HCT116 (cell line): ENCODE data around the gene BFSP2. TPM values are rescaled to one million over a fixed set of nuclear protein-coding genes. Genes with fewer than 3 reads are reported as not detected.
A peak's percentile ranks its signal among the peaks of the same experiment; 100 is the strongest.

Source experiments
- ATAC-seq: fragments of 200-7000 bp; cut with Tn5 transposase; 2 replicates; pipeline ENCODE4 v1.9.1; 2020; ENCODE audit warnings: mild to moderate bottlenecking, moderate library complexity
- BruUV-seq: library from RNA; stranded (reverse); fragments of 400-500 nt; replicated peaks from 2 replicates; lab custom pipeline; 2021; lab: Mats Ljungman, UMichigan
- CTCF ChIA-PET: fragments of 300-600 bp; sonication (Branson Sonifier 250); formaldehyde crosslinking; loops from one replicate; lab custom pipeline; 2021; ENCODE audit warnings: antibody characterized with exemption; lab: Charles Lee
- POLR2A ChIA-PET: fragments of 300-600, 350-600 bp; sonication (Branson Sonifier 250); formaldehyde crosslinking; loops from one replicate; lab custom pipeline; 2021; ENCODE audit warnings: antibody characterized with exemption; lab: Charles Lee
- RAD21 ChIA-PET, 2 experiments: fragments of 300-600 bp; sonication (Branson Sonifier 250); formaldehyde crosslinking; loops; one replicate each; lab custom pipeline; 2023; ENCODE audit warnings: low total read pairs in 2 of 2; ENCODE audit not compliant: uncharacterized antibody in 2 of 2, unreplicated experiment in 2 of 2, low non-redundant PET in 1 of 2; lab: Charles Lee
- DNase-seq: peaks from one replicate; pipeline ENCODE4 v3.0.0-alpha.2; 2010; ENCODE audit warnings: low read depth, low spot score
- H2AFZ ChIP-seq: fragments of 200-600 bp; shearing (Covaris generic), sonication (generic); 2 replicates; pipeline ENCODE4 v1.6.1; 2017; ENCODE audit warnings: low read depth, mixed run types, mixed read lengths, antibody characterized with exemption, low read length; ENCODE audit not compliant: poor library complexity, severe bottlenecking
- H3K27ac ChIP-seq: 2 replicates; pipeline ENCODE4 v1.5.1; 2012; ENCODE audit warnings: low read depth, low read length
- H3K27me3 ChIP-seq: fragments of 200-600 bp; sonication (generic); 2 replicates; pipeline ENCODE4 v1.6.1; 2016; ENCODE audit warnings: mixed run types, low read length, mixed read lengths; ENCODE audit not compliant: insufficient read depth
- H3K36me3 ChIP-seq, 2 experiments: fragments of 200-500 bp in 1 of 2; fragments of 200-600 bp in 1 of 2; sonication (Bioruptor generic) in 1 of 2; sonication (generic) in 1 of 2; 2 replicates each; pipeline versions ENCODE4 v1.5.1 to v1.6.1; 2014 to 2016; ENCODE audit warnings: low read length in 2 of 2, inconsistent platforms in 1 of 2, mixed read lengths in 1 of 2, mixed run types in 1 of 2; ENCODE audit not compliant: insufficient read depth in 2 of 2, control insufficient read depth in 1 of 2
- H3K4me1 ChIP-seq, 2 experiments: fragments of 200-600 bp in 1 of 2; sonication (generic) in 1 of 2; 2 replicates each; pipeline versions ENCODE4 v1.5.1 to v1.6.1; 2012 to 2017; ENCODE audit warnings: low read length in 2 of 2, inconsistent platforms in 1 of 2, mild to moderate bottlenecking in 1 of 2, mixed read lengths in 1 of 2, mixed run types in 1 of 2, moderate library complexity in 1 of 2; ENCODE audit not compliant: insufficient read depth in 2 of 2, control insufficient read depth in 1 of 2
- H3K4me2 ChIP-seq: fragments of 200-600 bp; sonication (generic); 2 replicates; pipeline ENCODE4 v1.6.1; 2017; ENCODE audit warnings: mixed run types, low read length, mixed read lengths
- H3K4me3 ChIP-seq, 2 experiments: fragments of 200-600 bp in 1 of 2; sonication (generic) in 1 of 2; replicated peaks in 1 of 2; 2 replicates each; pipeline ENCODE4 v1.5.1; 2011 to 2016; ENCODE audit warnings: low read length in 2 of 2, control low read depth in 1 of 2, low read depth in 1 of 2, mild to moderate bottlenecking in 1 of 2, mixed read lengths in 1 of 2, mixed run types in 1 of 2
- H3K79me2 ChIP-seq: fragments of 200-600 bp; sonication (generic); 2 replicates; pipeline ENCODE4 v1.6.1; 2017; ENCODE audit warnings: mild to moderate bottlenecking, mixed run types, low read length, moderate library complexity, mixed read lengths; ENCODE audit not compliant: insufficient read depth
- H3K9ac ChIP-seq: fragments of 200-600 bp; sonication (generic); 2 replicates; pipeline ENCODE4 v1.6.1; 2016; ENCODE audit warnings: low read length, mixed read lengths
- H3K9me2 ChIP-seq: fragments of 200-600 bp; sonication (generic), shearing (Covaris generic); 2 replicates; pipeline ENCODE4 v1.6.1; 2017; ENCODE audit warnings: mixed run types, mild to moderate bottlenecking, moderate library complexity; ENCODE audit not compliant: insufficient read depth
- H3K9me3 ChIP-seq, 2 experiments: fragments of 200-500 bp in 1 of 2; fragments of 200-600 bp in 1 of 2; sonication (Bioruptor generic) in 1 of 2; sonication (generic) in 1 of 2; 2 replicates each; pipeline ENCODE4 v1.6.1; 2014 to 2017; ENCODE audit warnings: low read length in 2 of 2, mixed read lengths in 2 of 2, inconsistent platforms in 1 of 2, low read depth in 1 of 2, mild to moderate bottlenecking in 1 of 2, mixed run types in 1 of 2, moderate library complexity in 1 of 2; ENCODE audit not compliant: control insufficient read depth in 1 of 2, insufficient read depth in 1 of 2
- H4K20me1 ChIP-seq: fragments of 200-600 bp; sonication (generic), shearing (Covaris generic); 2 replicates; pipeline ENCODE4 v1.6.1; 2017; ENCODE audit warnings: mixed run types, mild to moderate bottlenecking, moderate library complexity; ENCODE audit not compliant: insufficient read depth
- ATF3 ChIP-seq: IDR thresholded peaks from 2 replicates; pipeline ENCODE4 v1.6.1; 2012
- CTCF ChIP-seq, 3 experiments: fragments of 200-600 bp in 1 of 3; sonication (generic) in 1 of 3; IDR thresholded peaks in 2 of 3; conservative IDR thresholded peaks in 1 of 3; 2 replicates each; pipeline ENCODE4 v1.5.1; 2012 to 2017; ENCODE audit warnings: low read depth in 2 of 3, low read length in 2 of 3, antibody characterized with exemption in 1 of 3, borderline replicate concordance in 1 of 3, control low read depth in 1 of 3, mild to moderate bottlenecking in 1 of 3, mixed read lengths in 1 of 3, mixed run types in 1 of 3, moderate library complexity in 1 of 3; ENCODE audit not compliant: insufficient read depth in 1 of 3
- EGR1 ChIP-seq: IDR thresholded peaks from 2 replicates; pipeline ENCODE4 v1.6.1; 2012; ENCODE audit warnings: low read depth
- ELF1 ChIP-seq: IDR thresholded peaks from 2 replicates; pipeline ENCODE4 v1.6.1; 2012; ENCODE audit warnings: low read depth, borderline replicate concordance
- EZH2phosphoT487 ChIP-seq: fragments of 200-600 bp; IDR thresholded peaks from 2 replicates; pipeline ENCODE4 v1.6.1; 2018; ENCODE audit warnings: antibody characterized with exemption, borderline replicate concordance
- JUND ChIP-seq: IDR thresholded peaks from 2 replicates; pipeline ENCODE4 v1.6.1; 2012
- ZBTB33 ChIP-seq: IDR thresholded peaks from 2 replicates; pipeline ENCODE4 v1.6.1; 2011; ENCODE audit warnings: mild to moderate bottlenecking, low read length, moderate library complexity; ENCODE audit not compliant: insufficient replicate concordance; ENCODE audit errors: extremely low read depth
- intact Hi-C: fragments of 100-400 bp; cut with micrococcal nuclease; formaldehyde crosslinking; loops from 2 replicates; pipeline ENCODE4 v1.10.0; 2022
- total RNA-seq: library from RNA; stranded (reverse); gene quantifications from one replicate; pipeline ENCODE4 v1.2.1, GENCODE V29; 2021; ENCODE audit not compliant: unreplicated experiment

Gene BFSP2
- total RNA-seq, 1 experiment from 2014 or later = not detected

DNA sequence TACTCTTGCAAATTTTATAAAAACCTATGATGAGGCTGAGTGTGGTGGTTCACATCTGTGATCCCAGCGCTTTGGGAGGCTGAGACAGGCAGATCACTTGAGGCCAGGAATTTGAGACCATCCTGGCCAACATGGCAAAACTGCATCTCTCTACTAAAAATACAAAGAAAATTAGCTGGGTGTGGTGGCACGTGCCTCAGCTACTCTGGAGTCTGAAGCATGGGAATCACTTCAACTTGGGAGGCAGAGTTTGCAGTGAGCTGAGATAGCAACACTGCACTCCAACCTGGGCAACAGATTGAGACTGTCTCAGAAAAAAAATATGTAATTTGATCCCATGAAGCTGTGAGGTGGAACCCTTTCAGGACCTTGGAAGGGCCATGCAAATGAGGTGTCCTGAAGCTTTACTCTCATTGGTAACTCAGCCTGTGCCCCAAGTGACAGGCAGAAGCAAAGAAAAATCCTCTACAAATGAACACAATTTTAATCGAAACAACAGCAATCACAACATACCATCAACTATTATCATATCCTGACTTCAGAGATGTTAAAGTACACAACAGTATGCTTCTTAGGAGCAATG is 89.0 kb downstream of the BFSP2 start:
- CTCF ChIA-PET = interaction anchor here (0.9 kb wide), 1 partner anchor 9 kb away, joined by 3 read pairs; no protein-coding TSS in a partner anchor
- intact Hi-C loops = loop anchor here (2.0 kb wide), 1 partner anchor 90 kb away; no protein-coding TSS in a partner anchor

More for the DNA sequence above, 89.0 kb downstream of the BFSP2 start:
- no peaks in the 10 kb centered on the region for H4K20me1 ChIP-seq
- TF ChIP-seq EGR1 = no peak
- no peak for TF ChIP-seq JUND
- no peak for TF ChIP-seq CTCF (IDR thresholded peaks at IDR 0.05 in 2 of 3, conservative IDR thresholded peaks at IDR 0.05 in 1 of 3; ENCODE audit: borderline replicate concordance in 1 of 3, insufficient read depth in 1 of 3, low read depth in 2 of 3, low read length in 2 of 3)
- no peak for TF ChIP-seq EZH2phosphoT487
- TF ChIP-seq ELF1 = no peak
- no peak for TF ChIP-seq ATF3
- TF ChIP-seq ZBTB33 = no peak
- no peaks in the 10 kb centered on the region for H3K27me3 ChIP-seq
- H3K9me3 ChIP-seq = peaks cover 3 to 12% of the 10 kb centered on the region in 2 experiments; a peak in 2 of 4 replicates
- ATAC-seq (peak; percentile 78), DNase-seq (no peak)
- H3K9ac ChIP-seq = no peak overlapping the region
- H2AFZ ChIP-seq = peak overlapping the region; percentile 47
- BruUV-seq = no TSS peak
- H3K4me2 ChIP-seq = no peak overlapping the region
- no peak overlapping the region for H3K4me3 ChIP-seq
- H3K9me2 ChIP-seq = no peaks in the 10 kb centered on the region
- POLR2A ChIA-PET = interaction anchor here (0.6 to 2.0 kb wide), 3 partner anchors 9 to 84 kb away, joined by 3 to 6 read pairs (median 3); partner anchors contain the start of gene CDV3
- no peaks in the 10 kb centered on the region for H3K79me2 ChIP-seq
- RAD21 ChIA-PET = no interaction called here
- no peaks in the 10 kb centered on the region for H3K36me3 ChIP-seq
- H3K27ac ChIP-seq = no peak overlapping the region
- H3K4me1 ChIP-seq = peaks cover 0 to 9% of the 10 kb centered on the region in 2 experiments; a peak in 2 of 4 replicates
